ENCODE measurements around the gene DCD. TPM values are rescaled to one million over a fixed set of nuclear protein-coding genes. Genes with fewer than 3 reads are reported as not detected.

Gene DCD
- total RNA-seq, 2 donors from 2014 or later: 6.5 TPM; not detected in 1

- no peaks in the 10 kb centered on the region for H3K4me1 ChIP-seq (ENCODE audit: control insufficient read depth in 1 of 2, low read depth in 2 of 2)
- TF ChIP-seq CTCF (IDR thresholded peaks at IDR 0.05): no peak
- no peak for DNase-seq (ENCODE audit: low spot score)
- H3K4me3 ChIP-seq: no peak overlapping the region
- no peaks in the 10 kb centered on the region for H3K9me3 ChIP-seq
- no peak overlapping the region for H3K27ac ChIP-seq
- H3K36me3 ChIP-seq: no peaks in the 10 kb centered on the region
- no peak for ATAC-seq (ENCODE audit: insufficient number of reproducible peaks, low FRiP score, low read depth)
- no peaks in the 10 kb centered on the region for H3K27me3 ChIP-seq (replicated peaks; ENCODE audit: insufficient read depth)
These were observed 6.8 kb upstream of the DCD start for GRCh38 chr12:54654926-54655325.

DNA sequence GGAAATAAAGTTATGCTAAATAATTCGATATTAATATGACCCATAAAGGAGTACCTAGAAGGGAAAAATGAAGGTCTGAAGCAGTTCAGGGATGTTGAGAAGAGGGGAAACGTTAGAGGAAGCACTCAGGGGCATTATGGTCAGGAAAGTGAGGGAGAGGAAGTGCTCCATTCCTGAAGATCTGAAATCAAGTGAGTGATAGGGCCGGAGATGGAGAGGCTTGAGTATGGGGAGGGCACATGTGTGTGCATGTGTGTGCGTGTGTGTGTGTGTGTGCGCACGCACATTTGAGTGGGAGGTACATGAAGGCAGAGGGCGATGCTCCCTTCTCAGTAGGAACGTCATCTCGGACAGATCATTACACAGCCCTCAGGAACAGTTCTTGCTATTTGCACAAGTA, 4.9 kb upstream of the DCD start:
- Histone ChIP-seq H3K9me3 (no peaks in the 10 kb centered on the region), H3K27me3 (replicated peaks; ENCODE audit: insufficient read depth) (no peaks in the 10 kb centered on the region), H3K4me3 (no peak overlapping the region), H3K4me1 (ENCODE audit: control insufficient read depth in 1 of 2, low read depth in 2 of 2) (no peaks in the 10 kb centered on the region), H3K36me3 (no peaks in the 10 kb centered on the region), H3K27ac (no peak overlapping the region)
- TF ChIP-seq CTCF (IDR thresholded peaks at IDR 0.05): no peak
- ATAC-seq (ENCODE audit: insufficient number of reproducible peaks, low FRiP score, low read depth) (no peak), DNase-seq (ENCODE audit: low spot score) (no peak)

- TF ChIP-seq CTCF (IDR thresholded peaks at IDR 0.05): no peak
- Histone ChIP-seq H3K4me1 (ENCODE audit: control insufficient read depth in 1 of 2, low read depth in 2 of 2) (no peaks in the 10 kb centered on the region), H3K9me3 (no peaks in the 10 kb centered on the region), H3K4me3 (no peak overlapping the region), H3K36me3 (no peaks in the 10 kb centered on the region), H3K27ac (no peak overlapping the region), H3K27me3 (replicated peaks; ENCODE audit: insufficient read depth) (no peaks in the 10 kb centered on the region)
- no peak for DNase-seq (ENCODE audit: low spot score)
- no peak for ATAC-seq (ENCODE audit: insufficient number of reproducible peaks, low FRiP score, low read depth)
These were observed 2.7 kb upstream of the DCD start for GRCh38 chr12:54650889-54651288.

DNA sequence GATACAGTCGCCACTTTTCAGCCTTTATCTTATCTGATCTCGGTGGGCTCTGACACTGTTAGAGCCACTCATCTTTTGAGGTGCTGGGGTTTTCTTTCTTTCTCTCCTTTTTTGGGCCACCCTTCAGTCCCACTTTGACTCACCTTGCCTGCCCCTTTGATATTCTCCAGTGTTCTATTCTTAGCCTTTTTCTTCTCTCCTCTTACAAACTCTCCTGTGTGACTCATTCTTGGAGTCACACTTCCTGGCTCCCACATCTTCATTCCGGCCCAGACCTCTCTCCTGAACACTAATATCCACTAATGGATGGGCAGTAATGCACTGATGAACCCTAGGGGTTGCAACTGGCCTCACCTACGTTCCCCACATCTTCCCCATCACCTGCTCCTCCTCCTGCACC, 2.2 kb upstream of the DCD start:
- ATAC-seq (ENCODE audit: insufficient number of reproducible peaks, low FRiP score, low read depth): no peak
- DNase-seq (ENCODE audit: low spot score): no peak
- Histone ChIP-seq H3K27me3 (replicated peaks; ENCODE audit: insufficient read depth) (no peaks in the 10 kb centered on the region), H3K4me1 (ENCODE audit: control insufficient read depth in 1 of 2, low read depth in 2 of 2) (no peaks in the 10 kb centered on the region), H3K9me3 (no peaks in the 10 kb centered on the region), H3K4me3 (no peak overlapping the region), H3K36me3 (no peaks in the 10 kb centered on the region), H3K27ac (no peak overlapping the region)
- TF ChIP-seq CTCF (IDR thresholded peaks at IDR 0.05): no peak

DNA sequence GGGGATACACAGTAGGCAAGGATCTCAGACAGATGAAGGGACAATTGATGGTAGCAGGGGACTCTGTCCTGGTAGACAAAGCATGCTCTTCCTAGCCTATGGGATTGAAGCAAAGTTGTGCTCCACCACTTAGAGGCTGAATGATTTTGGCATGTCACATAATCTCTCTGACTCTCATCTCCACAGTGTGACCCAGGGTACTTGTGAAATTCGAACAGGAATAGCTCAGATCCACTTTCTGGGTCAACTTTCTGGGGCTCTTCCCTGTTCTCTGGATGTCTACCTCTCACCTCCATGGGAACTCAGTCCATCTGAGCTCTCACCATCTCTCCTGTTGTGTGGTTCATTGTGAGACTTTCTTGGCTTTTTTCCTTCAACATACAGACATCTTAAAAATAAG, 1.7 kb upstream of the DCD start:
- Histone ChIP-seq H3K36me3 (no peaks in the 10 kb centered on the region), H3K9me3 (no peaks in the 10 kb centered on the region), H3K4me3 (no peak overlapping the region), H3K27me3 (replicated peaks; ENCODE audit: insufficient read depth) (no peaks in the 10 kb centered on the region), H3K4me1 (ENCODE audit: control insufficient read depth in 1 of 2, low read depth in 2 of 2) (no peaks in the 10 kb centered on the region), H3K27ac (no peak overlapping the region)
- TF ChIP-seq CTCF (IDR thresholded peaks at IDR 0.05): no peak
- no peak for ATAC-seq (ENCODE audit: insufficient number of reproducible peaks, low FRiP score, low read depth)
- no peak for DNase-seq (ENCODE audit: low spot score)
